IMR-90 (cell line): ENCODE data around the gene HEATR5A. TPM values are rescaled to one million over a fixed set of nuclear protein-coding genes. Genes with fewer than 3 reads are reported as not detected.

Source experiments
- ATAC-seq: fragments of 200-7000 bp; cut with Tn5 transposase; 2 replicates; pipeline ENCODE4 v1.9.1; 2020; ENCODE audit warnings: low read depth, mild to moderate bottlenecking, moderate library complexity
- BruUV-seq: library from RNA; stranded (reverse); fragments of 400-500 nt; replicated peaks from 2 replicates; lab custom pipeline; 2021; lab: Mats Ljungman, UMichigan
- CTCF ChIA-PET: fragments of 300-600 bp; formaldehyde crosslinking; extraction: SDS; loops from one replicate; lab custom pipeline; 2021; ENCODE audit warnings: antibody characterized with exemption; lab: Yijun Ruan, JAX
- POLR2A ChIA-PET: fragments of 300-600 bp; sonication (Branson Sonifier 250); formaldehyde crosslinking; loops from one replicate; lab custom pipeline; 2022; ENCODE audit warnings: antibody characterized with exemption; ENCODE audit not compliant: unreplicated experiment; lab: Charles Lee
- DNase-seq: peaks from one replicate; pipeline ENCODE4 v3.0.0; 2013
- H2AFZ ChIP-seq: replicated peaks from 2 replicates; pipeline ENCODE3; 2013; ENCODE audit warnings: low read length, mild to moderate bottlenecking; ENCODE audit not compliant: poor library complexity
- H2AK5ac ChIP-seq: 2 replicates; pipeline ENCODE4 v1.6.1; 2013; ENCODE audit warnings: low read depth, low read length, inconsistent platforms
- H2AK9ac ChIP-seq: replicated peaks from 2 replicates; pipeline ENCODE3; 2013; ENCODE audit warnings: mild to moderate bottlenecking, low read depth, low read length, moderate library complexity; ENCODE audit not compliant: poor library complexity
- H2BK120ac ChIP-seq: 2 replicates; pipeline ENCODE4 v1.6.1; 2013; ENCODE audit warnings: low read depth, low read length, inconsistent platforms
- H2BK15ac ChIP-seq: 3 replicates; pipeline ENCODE4 v1.6.1; 2013; ENCODE audit warnings: low read depth, low read length, inconsistent platforms
- H2BK20ac ChIP-seq: 2 replicates; pipeline ENCODE4 v1.6.1; 2013; ENCODE audit warnings: low read depth, mild to moderate bottlenecking, inconsistent platforms, low read length, moderate library complexity
- H2BK5ac ChIP-seq: 2 replicates; pipeline ENCODE4 v1.6.1; 2013; ENCODE audit warnings: mild to moderate bottlenecking, low read depth, low read length, inconsistent platforms; ENCODE audit not compliant: poor library complexity, severe bottlenecking
- H3K14ac ChIP-seq: replicated peaks from 2 replicates; pipeline ENCODE4 v1.6.1; 2013; ENCODE audit warnings: low read depth, low read length, inconsistent platforms
- H3K18ac ChIP-seq: 2 replicates; pipeline ENCODE4 v1.6.1; 2013; ENCODE audit warnings: low read depth, low read length, control low read depth
- H3K23ac ChIP-seq: 2 replicates; pipeline ENCODE4 v1.6.1; 2013; ENCODE audit warnings: low read depth, low read length, inconsistent platforms
- H3K27ac ChIP-seq: 2 replicates; pipeline ENCODE4 v1.5.1; 2013; ENCODE audit warnings: mild to moderate bottlenecking, control low read depth, low read length; ENCODE audit not compliant: insufficient read depth
- H3K27me3 ChIP-seq: 2 replicates; pipeline ENCODE4 v1.6.1; 2013; ENCODE audit warnings: low read length; ENCODE audit not compliant: control insufficient read depth, insufficient read depth
- H3K36me3 ChIP-seq: 2 replicates; pipeline ENCODE4 v1.6.1; 2013; ENCODE audit warnings: low read length, mixed read lengths; ENCODE audit not compliant: control insufficient read depth, insufficient read depth
- H3K4ac ChIP-seq: 2 replicates; pipeline ENCODE4 v1.6.1; 2013; ENCODE audit warnings: low read depth, low read length, inconsistent platforms
- H3K4me1 ChIP-seq: 2 replicates; pipeline ENCODE4 v1.6.1; 2013; ENCODE audit warnings: low read length, mixed read lengths; ENCODE audit not compliant: control insufficient read depth, insufficient read depth
- H3K4me2 ChIP-seq: 2 replicates; pipeline ENCODE4 v1.6.1; 2013; ENCODE audit warnings: low read depth, mild to moderate bottlenecking, control low read depth, low read length, moderate library complexity
- H3K4me3 ChIP-seq: 2 replicates; pipeline ENCODE4 v1.5.1; 2013; ENCODE audit warnings: low read depth, mild to moderate bottlenecking, control low read depth, low read length, moderate library complexity; ENCODE audit not compliant: insufficient read depth
- H3K56ac ChIP-seq: 2 replicates; pipeline ENCODE4 v1.6.1; 2013; ENCODE audit warnings: low read length, inconsistent platforms; ENCODE audit not compliant: insufficient read depth; ENCODE audit errors: extremely low read depth
- H3K79me1 ChIP-seq, 2 experiments: 2 replicates each; pipeline ENCODE4 v1.6.1; 2013; ENCODE audit warnings: low read length in 2 of 2, inconsistent platforms in 1 of 2, low read depth in 1 of 2
- H3K9ac ChIP-seq: 2 replicates; pipeline ENCODE4 v1.6.1; 2013; ENCODE audit warnings: low read depth, low read length, control low read depth
- H3K9me1 ChIP-seq: 2 replicates; pipeline ENCODE4 v1.6.1; 2013; ENCODE audit warnings: low read length, inconsistent platforms; ENCODE audit not compliant: insufficient read depth
- H3K9me3 ChIP-seq: 2 replicates; pipeline ENCODE4 v1.6.1; 2013; ENCODE audit warnings: low read length; ENCODE audit not compliant: control insufficient read depth, insufficient read depth
- H4K20me1 ChIP-seq: 2 replicates; pipeline ENCODE4 v1.6.1; 2013; ENCODE audit warnings: low read length, inconsistent platforms; ENCODE audit not compliant: insufficient read depth
- H4K5ac ChIP-seq: 2 replicates; pipeline ENCODE4 v1.6.1; 2013; ENCODE audit warnings: mild to moderate bottlenecking, low read depth, low read length, control low read depth
- H4K8ac ChIP-seq, 2 experiments: 2 replicates each; pipeline ENCODE4 v1.6.1; 2013; ENCODE audit warnings: low read depth in 2 of 2, low read length in 2 of 2, control low read depth in 1 of 2, inconsistent platforms in 1 of 2
- H4K91ac ChIP-seq: 2 replicates; pipeline ENCODE4 v1.6.1; 2013; ENCODE audit warnings: low read depth, low read length, inconsistent platforms; ENCODE audit not compliant: insufficient read depth
- FOS ChIP-seq: fragments of 150-350 bp; IDR thresholded peaks from 2 replicates; pipeline ENCODE4 v1.6.1; 2016; ENCODE audit warnings: low read depth, low read length
- WGBS, 2 experiments: methylation state at CpG; one replicate each; pipeline versions ENCODE4 v1.1.5 to v1.1.7; 2013; ENCODE audit warnings: missing lambda C conversion rate in 2 of 2; ENCODE audit not compliant: insufficient read length in 1 of 2; ENCODE audit errors: extremely low coverage in 2 of 2; 5-methylcytosine and 5-hydroxymethylcytosine counted together
- dilution Hi-C: fragments of 300-500 bp; cut with HindIII; formaldehyde crosslinking; loops from one replicate; pipeline ENCODE4 v1.14.3; 2018; ENCODE audit warnings: low sequenced_read_pairs; ENCODE audit not compliant: unreplicated experiment
- in situ Hi-C: fragments of 300-500 bp; cut with MboI; formaldehyde crosslinking; loops from 3 replicates; pipeline ENCODE4 v1.14.3; 2019; ENCODE audit warnings: low sequenced_read_pairs, inconsistent platforms, mixed read lengths
- intact Hi-C: fragments of 100-400 bp; cut with micrococcal nuclease; formaldehyde crosslinking; loops from 2 replicates; pipeline ENCODE4 v1.10.0; 2022
- polyA plus RNA-seq, 3 experiments: library from polyadenylated mRNA; depleted of rRNA; stranded (reverse); fragments of >200 nt; gene quantifications; 2 replicates each; pipeline ENCODE4 v1.2.3, GENCODE V29; 2012; ENCODE audit warnings: low replicate concordance in 1 of 3
- total RNA-seq: library from RNA; depleted of rRNA; stranded (reverse); fragments of >200 nt; gene quantifications from 2 replicates; pipeline ENCODE4 v1.2.3, GENCODE V29; 2012
- TF ChIP-seq, protein P1 (sequence below): conservative IDR thresholded peaks from 2 replicates; pipeline ENCODE4 v1.5.1; 2012; ENCODE audit warnings: mild to moderate bottlenecking, low read depth, low read length, improper control_type of control experiment

The HEATR5A gene
- total and polyA plus RNA-seq, 2 of the 4 experiments (the other 2 are of a cell fraction), result 14.0 to 48.9 TPM

DNA sequence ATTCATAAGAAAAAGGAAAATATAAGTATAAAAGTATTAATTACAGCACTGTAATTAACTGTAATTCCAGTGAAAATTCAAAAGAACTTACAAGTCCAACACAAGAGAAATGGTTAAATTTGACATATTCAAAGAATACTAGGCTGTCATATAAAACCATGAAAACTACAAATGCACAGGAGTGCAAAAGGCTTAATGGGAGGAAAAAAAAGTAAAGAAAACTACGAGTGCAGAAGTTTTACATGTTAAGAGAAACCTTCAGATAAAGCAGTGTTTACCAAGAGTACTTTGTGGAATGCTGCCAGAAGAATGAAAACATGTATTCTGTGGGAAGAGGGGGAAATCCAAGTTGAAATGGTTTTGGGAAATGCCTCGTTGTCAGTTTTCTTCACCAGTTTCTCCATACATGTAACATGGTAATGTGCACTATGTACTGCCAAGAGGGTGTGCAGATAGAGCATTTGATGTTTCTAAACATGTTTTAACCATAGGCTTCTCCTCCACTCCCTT, 9.1 kb downstream of the HEATR5A start:
- Histone ChIP-seq H3K27me3 (no peaks in the 10 kb centered on the region), H3K9me3 (no peaks in the 10 kb centered on the region), H2BK120ac (no peak overlapping the region), H3K4me1 (peaks cover 2% of the 10 kb centered on the region; the same call in 1 of the 2 replicates), H3K36me3 (no peaks in the 10 kb centered on the region), H3K14ac (peak overlapping the region; percentile 89; the same call in 1 of the 2 replicates), H3K4me2 (peak overlapping the region; percentile 72; the same call in 1 of the 2 replicates), H2AK9ac (no peak overlapping the region), H4K20me1 (peaks cover 7% of the 10 kb centered on the region; the same call in 1 of the 2 replicates), H4K8ac (no peak overlapping the region; a peak in 1 of 4 replicates), H3K23ac (0 out of 2 replicates have a peak overlapping the region, but pooled peaks have one; percentile 65), H2BK20ac (no peak overlapping the region), H3K9me1 (no peaks in the 10 kb centered on the region), H4K5ac (peak overlapping the region; percentile 52; the same call in 1 of the 2 replicates), H3K9ac (no peak overlapping the region), H2AFZ (no peak overlapping the region), H3K56ac (no peak overlapping the region), H3K79me1 (peaks cover 20 to 43% of the 10 kb centered on the region in 2 experiments), H4K91ac (no peak overlapping the region), H3K18ac (no peak overlapping the region), H3K4ac (no peak overlapping the region), H2AK5ac (no peak overlapping the region), H3K4me3 (no peak overlapping the region), H2BK5ac (no peak overlapping the region), H2BK15ac (no peak overlapping the region), H3K27ac (no peak overlapping the region)
- POLR2A ChIA-PET, result interaction anchor here (1.2 kb wide), 1 partner anchor 9 kb away, joined by 3 read pairs; the partner anchor contains the start of gene HEATR5A
- no peak for TF ChIP-seq FOS
- TF ChIP-seq, protein P1, sequence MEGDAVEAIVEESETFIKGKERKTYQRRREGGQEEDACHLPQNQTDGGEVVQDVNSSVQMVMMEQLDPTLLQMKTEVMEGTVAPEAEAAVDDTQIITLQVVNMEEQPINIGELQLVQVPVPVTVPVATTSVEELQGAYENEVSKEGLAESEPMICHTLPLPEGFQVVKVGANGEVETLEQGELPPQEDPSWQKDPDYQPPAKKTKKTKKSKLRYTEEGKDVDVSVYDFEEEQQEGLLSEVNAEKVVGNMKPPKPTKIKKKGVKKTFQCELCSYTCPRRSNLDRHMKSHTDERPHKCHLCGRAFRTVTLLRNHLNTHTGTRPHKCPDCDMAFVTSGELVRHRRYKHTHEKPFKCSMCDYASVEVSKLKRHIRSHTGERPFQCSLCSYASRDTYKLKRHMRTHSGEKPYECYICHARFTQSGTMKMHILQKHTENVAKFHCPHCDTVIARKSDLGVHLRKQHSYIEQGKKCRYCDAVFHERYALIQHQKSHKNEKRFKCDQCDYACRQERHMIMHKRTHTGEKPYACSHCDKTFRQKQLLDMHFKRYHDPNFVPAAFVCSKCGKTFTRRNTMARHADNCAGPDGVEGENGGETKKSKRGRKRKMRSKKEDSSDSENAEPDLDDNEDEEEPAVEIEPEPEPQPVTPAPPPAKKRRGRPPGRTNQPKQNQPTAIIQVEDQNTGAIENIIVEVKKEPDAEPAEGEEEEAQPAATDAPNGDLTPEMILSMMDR, result no peak
- in situ Hi-C loops, result no loop called here
- intact Hi-C loops, result no loop called here
- DNase-seq (peak; percentile 59), ATAC-seq (no peak)
- dilution Hi-C loops, result no loop called here
- CTCF ChIA-PET, result no interaction called here
- no TSS peak for BruUV-seq
- no CpG with 5 or more reads among the region's 2 CpGs for WGBS, 2 experiments
